22Rv1 (cell line): ENCODE results near the gene PCED1A.

Experiments used
- CTCF ChIP-seq: fragments of 450-650 bp; IDR thresholded peaks from 2 replicates; pipeline ENCODE4 v1.5.1; 2017; ENCODE audit warnings: mild to moderate bottlenecking
- ZFX ChIP-seq: fragments of 450-650 bp; IDR thresholded peaks from 2 replicates; pipeline ENCODE4 v1.6.1; 2017; ENCODE audit warnings: antibody characterized with exemption, borderline replicate concordance

GRCh38 chr20:2816583-2817340 lies 23.7 kb downstream of the PCED1A start:
- TF ChIP-seq CTCF (peak; percentile 42), ZFX (no peak)
